GM03348 (cell line): ENCODE measurements around the gene CFTR.
"Not testable (repeated sequence)": the region's sequence is repeated elsewhere in the genome, so short reads cannot be mapped to it uniquely, and the experiment has no call there.

Experiments used
- DNase-seq: peaks from one replicate; pipeline ENCODE4 v3.0.0; 2012; ENCODE audit warnings: low spot score

The CFTR gene

GRCh38 chr7:117495308-117495707 is 15.5 kb downstream of the CFTR start:
- no peak for DNase-seq

GRCh38 chr7:117502331-117502730 is 22.5 kb downstream of the CFTR start:
- no peak for DNase-seq

GRCh38 chr7:117505238-117505637 is 25.4 kb downstream of the CFTR start:
- DNase-seq, result no peak

- DNase-seq, result no peak
Observed at GRCh38 chr7:117508676-117509075, 28.9 kb downstream of the CFTR start.

GRCh38 chr7:117517194-117517593 is 37.4 kb downstream of the CFTR start:
- DNase-seq, result not testable (repeated sequence)

GRCh38 chr7:117530390-117530789 is 50.6 kb downstream of the CFTR start:
- DNase-seq, result no peak

- no peak for DNase-seq
Observed at GRCh38 chr7:117531595-117532244, 51.9 kb downstream of the CFTR start.

GRCh38 chr7:117538053-117538452 is 58.2 kb downstream of the CFTR start:
- DNase-seq, result no peak

GRCh38 chr7:117544061-117544460 is 64.2 kb downstream of the CFTR start:
- no peak for DNase-seq

- no peak for DNase-seq
Observed at GRCh38 chr7:117548035-117548434, 68.2 kb downstream of the CFTR start.

- DNase-seq, result no peak
Observed at GRCh38 chr7:117550625-117551024, 70.8 kb downstream of the CFTR start.

GRCh38 chr7:117552660-117553059 is 72.8 kb downstream of the CFTR start:
- DNase-seq, result no peak

GRCh38 chr7:117555260-117555659 is 75.4 kb downstream of the CFTR start:
- DNase-seq, result no peak

GRCh38 chr7:117559391-117559790 is 79.6 kb downstream of the CFTR start:
- DNase-seq, result no peak

- DNase-seq, result no peak
Observed at GRCh38 chr7:117560030-117560429, 80.2 kb downstream of the CFTR start.

GRCh38 chr7:117562759-117563158 is 82.9 kb downstream of the CFTR start:
- DNase-seq, result no peak

- no peak for DNase-seq
Observed at GRCh38 chr7:117564080-117564479, 84.3 kb downstream of the CFTR start.

GRCh38 chr7:117564627-117565026 is 84.8 kb downstream of the CFTR start:
- no peak for DNase-seq

GRCh38 chr7:117565226-117565625 is 85.4 kb downstream of the CFTR start:
- DNase-seq, result no peak

- DNase-seq, result no peak
Observed at GRCh38 chr7:117567781-117568180, 88.0 kb downstream of the CFTR start.

- DNase-seq, result no peak
Observed at GRCh38 chr7:117572856-117573620, 93.2 kb downstream of the CFTR start.

- no peak for DNase-seq
Observed at GRCh38 chr7:117581424-117581823, 101.6 kb downstream of the CFTR start.

GRCh38 chr7:117582219-117582704 is 102.4 kb downstream of the CFTR start:
- DNase-seq, result peak; percentile 55

- DNase-seq, result no peak
Observed at GRCh38 chr7:117587931-117588330, 108.1 kb downstream of the CFTR start.
